HPDE6-E6E7 (cell line): Measurements from ENCODE around the gene SLC23A3.

Experiments used
- DNase-seq: peaks from one replicate; pipeline ENCODE4 v3.0.0; 2011; ENCODE audit warnings: missing footprints; ENCODE audit errors: extremely low spot score

SLC23A3 gene

GRCh38 chr2:219169930-219170654 lies at the start of gene SLC23A3:
SLC23A3 (minus strand) TSS chr2:219170029; CDS start chr2:219169984, 45 bp downstream.
- DNase-seq = no peak

GRCh38 chr2:219218732-219219701 lies 49.2 kb upstream of the SLC23A3 start, which contains the start of gene ABCB6:
ABCB6 (minus strand) TSS chr2:219218958; CDS start chr2:219218673, 285 bp downstream.
- peak; percentile 91 for DNase-seq

GRCh38 chr2:219218217-219218731 lies 48.4 kb upstream of the SLC23A3 start:
- peak; percentile 58 for DNase-seq

GRCh38 chr2:219216535-219216915 lies 46.7 kb upstream of the SLC23A3 start:
- no peak for DNase-seq

GRCh38 chr2:219215871-219216534 lies 46.2 kb upstream of the SLC23A3 start:
- no peak for DNase-seq

- DNase-seq = no peak
Observed at GRCh38 chr2:219214786-219215185, 45.0 kb upstream of the SLC23A3 start.

- no peak for DNase-seq
Observed at GRCh38 chr2:219214141-219214540, 44.3 kb upstream of the SLC23A3 start.

- DNase-seq = no peak
Observed at GRCh38 chr2:219213486-219214071, 43.8 kb upstream of the SLC23A3 start.

GRCh38 chr2:219213026-219213415 lies 43.2 kb upstream of the SLC23A3 start:
- DNase-seq = no peak

GRCh38 chr2:219210886-219211362 lies 41.1 kb upstream of the SLC23A3 start:
- DNase-seq = no peak

- DNase-seq = no peak
Observed at GRCh38 chr2:219210196-219210885, 40.5 kb upstream of the SLC23A3 start.

- no peak for DNase-seq
Observed at GRCh38 chr2:219209236-219210195, 39.7 kb upstream of the SLC23A3 start.

- no peak for DNase-seq
Observed at GRCh38 chr2:219207884-219208740, 38.3 kb upstream of the SLC23A3 start.

- no peak for DNase-seq
Observed at GRCh38 chr2:219207134-219207883, 37.5 kb upstream of the SLC23A3 start.

GRCh38 chr2:219206328-219207133 lies 36.7 kb upstream of the SLC23A3 start, which contains the start of gene ZFAND2B:
ZFAND2B (plus strand) TSS chr2:219206782; CDS start chr2:219206988, 206 bp downstream.
- peak; percentile 98 for DNase-seq

- no peak for DNase-seq
Observed at GRCh38 chr2:219205981-219206327, 36.1 kb upstream of the SLC23A3 start.

- no peak for DNase-seq
Observed at GRCh38 chr2:219205165-219205538, 35.3 kb upstream of the SLC23A3 start.
